Activated CD4-positive, alpha-beta memory T cell treated with anti-CD3 and anti-CD28 coated beads, Interleukin-2, amount 10 ng/mL, durations not matched to agents 7 days and 5 days (primary cell): ENCODE measurements around the gene METTL1. TPM values are rescaled to one million over a fixed set of nuclear protein-coding genes. Genes with fewer than 3 reads are reported as not detected.

Source experiments
- CTCF ChIA-PET: fragments of 350-600 bp; sonication (Branson Sonifier 250); formaldehyde crosslinking; loops from one replicate; lab custom pipeline; 2021; ENCODE audit warnings: antibody characterized with exemption, inconsistent platforms; lab: Charles Lee
- POLR2A ChIA-PET: fragments of 350-600 bp; sonication (Branson Sonifier 250); formaldehyde crosslinking; loops from one replicate; lab custom pipeline; 2021; ENCODE audit warnings: antibody characterized with exemption; lab: Charles Lee
- DNase-seq: peaks from one replicate; pipeline ENCODE4 v3.0.0-alpha.2; 2020
- H3K27ac Mint-ChIP-seq: one replicate; pipeline ENCODE4 v1.8.0; 2021; ENCODE audit warnings: mild to moderate bottlenecking, mixed read lengths
- H3K27me3 Mint-ChIP-seq: one replicate; pipeline ENCODE4 v1.8.0; 2021; ENCODE audit warnings: mixed read lengths
- H3K36me3 Mint-ChIP-seq: one replicate; pipeline ENCODE4 v1.8.0; 2021; ENCODE audit warnings: low read depth, mixed read lengths
- H3K4me1 Mint-ChIP-seq: one replicate; pipeline ENCODE4 v1.8.0; 2021; ENCODE audit warnings: mixed read lengths
- H3K4me3 Mint-ChIP-seq: one replicate; pipeline ENCODE4 v1.8.0; 2021; ENCODE audit warnings: mild to moderate bottlenecking, mixed read lengths
- H3K9me3 Mint-ChIP-seq: one replicate; pipeline ENCODE4 v1.8.0; 2021; ENCODE audit warnings: mixed read lengths
- total RNA-seq, 2 experiments: library from RNA; stranded (reverse); gene quantifications; one replicate each; pipeline ENCODE4 v1.2.3, GENCODE V29; 2021

The METTL1 gene
- total RNA-seq, 2 experiments from 2014 or later, result 12.5 to 13.8 TPM

DNA sequence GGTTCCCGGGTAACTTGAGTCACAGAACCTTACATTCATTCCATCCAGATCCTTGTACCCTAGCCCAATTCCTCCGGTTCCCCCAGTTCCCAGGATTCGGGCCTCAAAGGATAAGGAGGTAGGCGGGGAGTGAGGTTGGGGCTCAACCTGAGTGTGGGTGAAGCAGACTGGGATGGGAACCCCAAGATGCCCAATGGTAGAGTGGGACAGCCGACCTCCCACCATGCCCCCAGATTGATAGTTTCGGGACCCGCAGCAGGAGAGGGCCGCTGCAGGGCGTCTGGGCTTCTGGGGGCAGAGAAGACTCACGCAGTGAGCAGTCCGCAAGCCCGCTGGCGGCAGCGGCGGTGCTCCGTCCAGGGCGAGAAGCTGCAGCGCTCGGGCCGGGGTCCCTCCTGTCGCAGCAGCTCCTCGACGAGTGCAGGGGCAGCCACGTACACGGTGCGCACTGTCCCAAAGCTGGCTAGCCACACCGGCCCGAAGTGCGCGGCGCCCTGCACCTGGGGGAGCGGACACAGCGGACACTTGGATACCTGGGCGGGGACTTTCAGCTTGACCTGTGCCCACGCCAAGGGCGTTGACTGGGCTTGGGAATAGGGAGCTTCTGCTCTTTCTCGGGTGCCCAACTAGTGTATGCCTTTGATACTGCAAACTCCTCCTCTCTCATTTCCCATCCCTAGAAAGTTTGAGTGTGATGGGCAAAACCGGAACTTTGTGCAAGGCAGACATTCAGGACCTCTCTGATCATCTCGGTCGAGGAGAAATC is 6.0 kb downstream of the METTL1 start:
- DNase-seq, result no peak
- ChIA-PET POLR2A (interaction anchor here (0.6 to 3.2 kb wide), 4 partner anchors 9 to 82 kb away, joined by 3 to 15 read pairs (median 4); partner anchors contain the start of genes CDK4 and TSFM), CTCF (interaction anchor here (0.8 to 4.7 kb wide), 8 partner anchors 9 to 307 kb away, joined by 3 to 34 read pairs (median 3); partner anchors contain the start of genes MARCHF9 and TSFM)
- Mint-ChIP-seq H3K36me3 (peaks cover 3% of the 10 kb centered on the region), H3K4me3 (peak overlapping the region; percentile 85), H3K4me1 (peaks cover 37% of the 10 kb centered on the region), H3K27ac (no peak overlapping the region), H3K9me3 (no peaks in the 10 kb centered on the region), H3K27me3 (peaks cover 12% of the 10 kb centered on the region)

DNA sequence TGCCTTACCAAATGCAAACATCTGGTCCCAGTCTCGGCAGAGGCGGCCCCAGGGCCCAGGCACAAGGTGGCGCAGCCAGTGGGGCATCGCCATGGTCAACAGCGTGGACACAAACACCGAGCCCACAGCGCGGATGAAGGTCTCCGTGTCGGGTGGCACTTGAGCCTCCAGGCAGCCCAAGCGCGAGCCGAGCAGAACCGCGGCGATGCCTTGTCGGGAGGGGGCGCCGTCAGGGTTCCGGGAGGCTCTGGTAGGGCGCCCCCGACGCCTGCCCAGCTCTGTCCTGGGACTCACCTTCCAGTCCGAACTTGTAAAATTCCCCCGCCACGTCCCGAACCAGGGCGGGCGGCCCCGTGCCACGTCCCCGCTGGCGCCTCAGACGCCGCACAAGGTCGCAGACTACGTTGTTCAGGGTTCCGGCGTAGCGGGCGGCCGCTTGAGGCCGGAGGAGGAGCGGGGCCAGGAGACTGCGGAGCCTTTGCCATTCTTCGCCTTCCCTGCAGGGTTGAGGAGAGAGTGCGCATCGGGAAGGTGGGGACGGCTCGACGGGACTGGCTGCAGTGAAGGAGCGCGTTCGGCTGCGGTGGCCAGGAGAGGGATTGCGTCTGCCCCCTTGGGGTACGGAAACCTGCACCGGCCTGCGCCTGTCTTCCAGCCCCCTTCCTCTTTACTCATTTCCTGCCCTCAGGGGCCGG is 6.8 kb downstream of the METTL1 start:
- peaks cover 34% of the 10 kb centered on the region for H3K4me1 Mint-ChIP-seq
- peak; percentile 67 for DNase-seq
- H3K9me3 Mint-ChIP-seq, result no peaks in the 10 kb centered on the region
- ChIA-PET POLR2A (interaction anchor here (0.8 to 3.2 kb wide), 5 partner anchors 9 to 137 kb away, joined by 3 to 15 read pairs (median 4); partner anchors contain the start of genes MARCHF9 and TSFM), CTCF (interaction anchor here (0.8 to 4.7 kb wide), 7 partner anchors 9 to 306 kb away, joined by 3 to 34 read pairs (median 3); partner anchors contain the start of genes MARCHF9 and TSFM)
- H3K4me3 Mint-ChIP-seq, result peak overlapping the region; percentile 85
- peak overlapping the region; percentile 50 for H3K27ac Mint-ChIP-seq
- H3K36me3 Mint-ChIP-seq, result peaks cover 3% of the 10 kb centered on the region
- peaks cover 12% of the 10 kb centered on the region for H3K27me3 Mint-ChIP-seq

DNA sequence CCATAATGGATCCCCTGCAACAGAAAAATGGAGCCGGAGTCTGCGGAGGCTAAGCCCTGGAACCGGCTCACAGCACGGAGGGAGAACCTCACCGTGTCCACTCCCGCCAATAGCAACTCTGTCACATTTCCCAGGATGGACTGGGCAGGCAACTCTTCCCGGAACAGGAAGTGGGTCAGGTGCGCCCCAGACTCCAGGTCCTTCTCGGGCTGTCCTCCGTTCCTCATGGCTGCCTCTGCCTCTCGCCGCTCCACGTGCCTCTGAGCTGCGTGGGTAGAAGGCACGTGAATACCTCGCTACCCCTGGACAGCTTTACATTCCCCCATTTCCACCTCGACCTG is 7.3 kb downstream of the METTL1 start:
- Mint-ChIP-seq H3K4me3 (peak overlapping the region; percentile 85), H3K4me1 (peaks cover 31% of the 10 kb centered on the region), H3K27ac (peak overlapping the region; percentile 50), H3K27me3 (peaks cover 12% of the 10 kb centered on the region), H3K9me3 (no peaks in the 10 kb centered on the region), H3K36me3 (peaks cover under 1% of the 10 kb centered on the region)
- no peak for DNase-seq
- POLR2A ChIA-PET, result interaction anchor here (0.8 to 3.2 kb wide), 4 partner anchors 8 to 138 kb away, joined by 3 to 15 read pairs (median 5); partner anchors contain the start of genes MARCHF9 and TSFM
- CTCF ChIA-PET, result interaction anchor here (0.8 to 4.7 kb wide), 4 partner anchors 8 to 306 kb away, joined by 3 to 32 read pairs (median 8); partner anchors contain the start of gene TSFM

DNA sequence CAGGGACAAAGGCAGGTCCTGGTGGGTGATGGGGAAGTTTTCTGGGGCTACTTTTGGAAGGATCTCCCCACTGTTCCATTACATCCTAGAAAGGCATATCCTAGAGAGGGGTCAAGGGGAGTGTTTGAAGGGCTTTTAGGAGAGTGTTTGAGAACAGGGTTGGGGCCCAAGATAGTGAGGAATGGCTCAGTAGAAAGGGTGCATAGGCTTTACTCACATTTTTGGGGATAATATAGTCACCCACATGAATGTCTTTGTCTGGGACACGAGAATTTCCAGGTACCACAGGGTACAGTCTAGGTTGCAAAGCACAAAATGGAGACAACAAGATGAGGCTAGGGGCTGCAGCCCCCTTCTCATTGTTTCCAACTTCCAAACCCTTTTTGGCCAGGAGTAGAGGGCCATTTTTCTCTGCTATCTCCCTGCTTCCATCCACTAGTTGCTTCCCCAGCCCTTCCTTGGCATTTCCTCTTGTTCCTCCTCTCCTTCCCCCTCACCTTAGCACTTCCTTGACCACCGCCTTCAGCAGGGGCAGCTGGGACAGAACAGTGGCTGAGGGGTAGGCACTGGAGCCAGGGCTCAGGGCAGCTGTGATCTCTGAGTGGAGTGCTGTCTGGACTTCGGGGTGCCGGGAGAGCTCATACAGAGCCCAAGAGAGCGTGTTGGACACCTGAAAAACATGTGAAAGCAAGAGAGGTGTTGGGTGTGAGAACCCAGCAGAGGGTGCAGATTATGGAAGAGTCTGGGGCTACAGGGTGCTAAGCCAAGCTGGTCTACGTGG is 7.8 kb downstream of the METTL1 start:
- POLR2A ChIA-PET, result interaction anchor here (0.8 to 1.5 kb wide), 4 partner anchors 8 to 138 kb away, joined by 3 to 6 read pairs (median 4); partner anchors contain the start of gene MARCHF9
- DNase-seq, result no peak
- CTCF ChIA-PET, result interaction anchor here (1.0 to 4.7 kb wide), 3 partner anchors 8 to 23 kb away, joined by 4 to 32 read pairs (median 12); partner anchors contain the start of gene TSFM
- no peaks in the 10 kb centered on the region for H3K9me3 Mint-ChIP-seq
- H3K27ac Mint-ChIP-seq, result no peak overlapping the region
- peaks cover 5% of the 10 kb centered on the region for H3K36me3 Mint-ChIP-seq
- peaks cover 12% of the 10 kb centered on the region for H3K27me3 Mint-ChIP-seq
- peaks cover 35% of the 10 kb centered on the region for H3K4me1 Mint-ChIP-seq
- H3K4me3 Mint-ChIP-seq, result peak overlapping the region; percentile 85

DNA sequence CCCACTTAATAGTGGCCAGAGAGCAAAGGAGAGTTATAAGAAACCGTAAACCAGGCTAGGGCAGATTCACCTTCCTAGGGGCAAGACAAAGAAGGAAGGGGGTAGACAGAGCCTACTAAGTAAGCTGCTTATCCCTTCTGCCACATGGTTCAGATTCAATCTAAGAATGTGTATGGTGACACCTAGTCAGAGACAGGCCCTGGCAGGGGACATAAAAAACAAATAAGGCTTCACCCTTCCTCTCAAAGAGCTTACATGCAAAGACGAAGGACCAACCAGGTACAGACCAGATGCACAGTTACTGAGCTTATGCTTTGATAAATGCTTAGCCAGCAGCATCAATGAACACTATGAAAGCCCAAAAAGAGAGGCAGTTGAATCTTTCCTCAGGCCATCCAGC is 9.4 kb downstream of the METTL1 start:
- Mint-ChIP-seq H3K4me1 (peaks cover 39% of the 10 kb centered on the region), H3K27me3 (peaks cover 12% of the 10 kb centered on the region), H3K36me3 (peaks cover 12% of the 10 kb centered on the region), H3K4me3 (no peak overlapping the region), H3K27ac (no peak overlapping the region), H3K9me3 (no peaks in the 10 kb centered on the region)
- ChIA-PET CTCF (interaction anchor here (1.4 to 1.7 kb wide), 2 partner anchors 21 to 137 kb away, joined by 4 read pairs; no protein-coding TSS in a partner anchor), POLR2A (interaction anchor here (1.1 to 1.4 kb wide), 2 partner anchors 10 to 140 kb away, joined by 3 to 4 read pairs; partner anchors contain the start of genes EEF1AKMT3 and METTL1)
- DNase-seq, result no peak

DNA sequence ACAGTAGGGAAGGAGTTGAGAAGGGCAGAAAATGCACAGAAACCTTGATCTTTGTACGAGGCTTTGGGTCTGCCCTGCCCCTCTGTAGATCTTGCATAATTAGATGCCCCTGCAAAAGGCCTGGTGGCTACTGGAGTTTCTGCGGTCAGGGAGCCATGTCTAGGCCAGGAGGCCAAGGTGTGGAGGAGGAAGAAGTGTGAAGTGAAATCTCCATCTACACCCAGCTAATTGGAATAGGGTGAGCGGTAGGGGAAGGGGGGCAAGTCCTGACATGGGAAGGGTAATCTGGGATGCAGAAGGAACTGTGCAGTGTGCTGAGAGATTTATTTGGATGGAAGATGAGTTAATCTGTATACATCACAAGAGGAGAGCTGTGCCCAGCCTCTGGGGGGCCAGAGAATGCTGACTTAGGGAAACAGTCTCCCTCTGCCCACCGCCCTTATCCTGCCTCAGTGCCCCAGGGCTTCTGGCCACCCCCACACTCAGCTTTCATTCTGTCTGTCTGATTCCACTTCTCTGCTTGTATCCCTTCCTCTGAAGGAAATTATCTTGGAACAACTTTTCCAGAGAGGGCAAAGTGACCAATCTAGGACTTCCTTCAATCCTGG is 10.4 kb downstream of the METTL1 start:
- no peak for DNase-seq
- peaks cover 43% of the 10 kb centered on the region for H3K4me1 Mint-ChIP-seq
- H3K36me3 Mint-ChIP-seq, result peaks cover 17% of the 10 kb centered on the region
- no peak overlapping the region for H3K27ac Mint-ChIP-seq
- peaks cover 10% of the 10 kb centered on the region for H3K27me3 Mint-ChIP-seq
- no peak overlapping the region for H3K4me3 Mint-ChIP-seq
- H3K9me3 Mint-ChIP-seq, result no peaks in the 10 kb centered on the region
- ChIA-PET POLR2A (interaction anchor here (1.1 to 2.2 kb wide), 2 partner anchors 22 to 141 kb away, joined by 3 to 7 read pairs; no protein-coding TSS in a partner anchor), CTCF (interaction anchor here (1.4 kb wide), 1 partner anchor 138 kb away, joined by 4 read pairs; no protein-coding TSS in a partner anchor)

DNA sequence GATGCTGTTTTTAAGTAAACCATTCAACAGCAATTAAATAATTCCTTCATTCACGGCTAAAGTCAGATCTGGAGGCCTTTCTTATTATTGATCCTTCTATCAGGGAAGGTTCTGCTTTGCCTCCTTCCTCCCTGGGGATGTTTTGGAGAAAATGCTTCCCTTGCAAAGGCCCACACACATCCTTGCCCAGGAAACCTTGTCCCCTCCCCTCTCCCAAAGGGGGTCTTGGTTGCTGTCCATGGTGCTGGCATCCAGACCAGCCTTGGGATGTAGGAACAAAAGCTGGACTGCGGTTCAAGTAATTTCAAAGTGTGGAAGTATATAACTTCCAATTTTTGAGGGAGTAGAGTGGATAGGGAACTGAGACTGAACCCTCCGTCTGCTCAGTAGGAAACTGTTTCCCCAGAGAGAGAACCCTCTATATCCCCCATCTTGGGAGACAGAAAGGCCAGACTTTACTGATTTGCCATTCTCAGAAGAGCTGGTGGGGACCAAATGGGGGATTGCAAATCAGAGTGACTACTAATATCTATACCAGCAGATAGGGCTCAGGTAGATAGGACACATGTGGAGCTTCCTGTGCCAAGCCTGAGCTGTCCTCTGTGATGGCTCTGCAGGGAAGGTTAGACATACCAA is 11.4 kb downstream of the METTL1 start:
- Mint-ChIP-seq H3K36me3 (peaks cover 17% of the 10 kb centered on the region), H3K4me3 (no peak overlapping the region), H3K27me3 (peaks cover 3% of the 10 kb centered on the region), H3K4me1 (peaks cover 40% of the 10 kb centered on the region), H3K9me3 (no peaks in the 10 kb centered on the region), H3K27ac (no peak overlapping the region)
- ChIA-PET CTCF (interaction anchor here (0.5 to 2.3 kb wide), 7 partner anchors 16 to 138 kb away, joined by 3 to 8 read pairs (median 4); partner anchors contain the start of gene TSPAN31), POLR2A (interaction anchor here (2.0 to 2.2 kb wide), 2 partner anchors 8 to 23 kb away, joined by 5 to 7 read pairs; no protein-coding TSS in a partner anchor)
- DNase-seq, result no peak

DNA sequence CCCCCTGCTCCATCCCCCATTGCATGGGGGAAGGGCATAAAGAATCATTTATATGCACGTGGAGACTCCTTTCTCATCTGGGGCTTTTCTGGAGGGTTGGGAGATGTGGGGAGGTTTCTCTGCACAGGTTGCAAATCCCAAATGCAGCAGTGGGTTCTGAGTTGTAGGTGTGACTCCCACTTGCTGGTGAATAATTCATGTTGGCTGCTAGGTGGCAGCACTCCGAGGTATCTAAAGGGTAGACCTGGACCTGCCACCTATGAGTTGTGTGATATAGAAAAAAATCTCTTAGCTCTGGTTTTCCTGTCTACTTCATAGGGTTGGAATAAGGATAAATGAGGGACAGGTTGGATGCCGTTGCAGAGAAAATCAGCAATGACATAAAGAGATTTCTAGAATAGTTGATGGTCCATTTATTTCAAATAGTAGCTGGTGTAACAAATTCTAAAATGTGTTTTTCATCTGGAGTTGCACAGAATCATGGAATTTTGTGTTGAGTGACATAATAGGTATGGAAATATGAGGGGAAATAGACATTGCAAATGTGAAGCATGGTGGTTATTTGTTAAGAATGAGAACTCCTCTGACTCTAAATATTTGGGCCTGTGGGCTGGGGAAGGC is 12.4 kb downstream of the METTL1 start:
- CTCF ChIA-PET, result interaction anchor here (0.6 to 2.3 kb wide), 18 partner anchors 8 to 146 kb away, joined by 3 to 10 read pairs (median 6); partner anchors contain the start of genes CYP27B1, EEF1AKMT3, METTL1 and TSFM
- H3K4me1 Mint-ChIP-seq, result peaks cover 34% of the 10 kb centered on the region
- peaks cover 17% of the 10 kb centered on the region for H3K36me3 Mint-ChIP-seq
- H3K4me3 Mint-ChIP-seq, result no peak overlapping the region
- DNase-seq, result peak; percentile 48
- POLR2A ChIA-PET, result interaction anchor here (0.6 to 2.2 kb wide), 6 partner anchors 9 to 280 kb away, joined by 3 to 7 read pairs (median 4); partner anchors contain the start of genes ARHGAP9 and TSPAN31
- no peak overlapping the region for H3K27ac Mint-ChIP-seq
- H3K27me3 Mint-ChIP-seq, result peaks cover 2% of the 10 kb centered on the region
- no peaks in the 10 kb centered on the region for H3K9me3 Mint-ChIP-seq

DNA sequence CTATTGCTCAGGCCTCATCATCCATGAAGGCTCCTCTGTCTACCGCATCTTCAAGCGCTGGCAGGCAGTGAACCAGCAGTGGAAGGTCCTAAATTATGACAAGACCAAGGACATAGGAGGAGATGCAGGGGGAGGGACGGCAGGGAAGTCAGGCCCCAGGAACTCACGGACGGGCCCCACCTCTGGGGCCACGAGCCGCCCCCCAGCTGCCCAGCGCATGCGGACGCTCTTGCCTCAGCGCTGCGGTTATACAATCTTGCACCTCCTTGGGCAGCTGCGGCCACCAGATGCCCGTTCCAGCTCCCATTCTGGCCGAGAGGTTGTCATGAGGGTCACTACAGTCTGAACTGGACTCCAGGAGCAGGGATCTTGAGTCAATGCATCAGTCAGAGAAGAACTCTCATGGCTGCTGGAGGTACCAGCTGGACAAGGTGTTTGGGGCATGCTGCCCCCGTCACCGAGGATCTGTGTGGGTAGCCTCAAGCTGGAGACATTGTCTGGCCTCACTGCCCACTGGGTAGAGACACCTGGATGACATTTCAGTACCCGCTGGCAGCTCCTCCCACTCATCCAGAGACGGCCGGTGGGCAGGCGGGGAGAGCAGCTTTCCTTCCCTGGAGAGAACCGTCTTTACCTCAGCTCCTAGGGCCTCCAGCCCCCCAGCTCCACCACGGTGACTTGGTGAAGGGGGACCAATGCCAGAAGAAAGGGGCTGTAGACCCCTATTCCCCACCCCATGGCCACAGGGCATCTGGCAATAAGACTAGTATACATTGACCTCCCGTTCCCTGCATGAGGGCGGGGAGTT is 13.1 kb downstream of the METTL1 start:
- no peak overlapping the region for H3K4me3 Mint-ChIP-seq
- CTCF ChIA-PET, result interaction anchor here (1.0 to 2.3 kb wide), 15 partner anchors 9 to 147 kb away, joined by 3 to 10 read pairs (median 7); partner anchors contain the start of genes CYP27B1, EEF1AKMT3, METTL1 and TSFM
- no peaks in the 10 kb centered on the region for H3K9me3 Mint-ChIP-seq
- POLR2A ChIA-PET, result interaction anchor here (0.7 to 2.2 kb wide), 6 partner anchors 10 to 279 kb away, joined by 3 to 7 read pairs (median 4); partner anchors contain the start of genes ARHGAP9, TSFM and TSPAN31
- H3K27me3 Mint-ChIP-seq, result peaks cover 3% of the 10 kb centered on the region
- H3K4me1 Mint-ChIP-seq, result peaks cover 36% of the 10 kb centered on the region
- peaks cover 17% of the 10 kb centered on the region for H3K36me3 Mint-ChIP-seq
- no peak for DNase-seq
- H3K27ac Mint-ChIP-seq, result no peak overlapping the region

DNA sequence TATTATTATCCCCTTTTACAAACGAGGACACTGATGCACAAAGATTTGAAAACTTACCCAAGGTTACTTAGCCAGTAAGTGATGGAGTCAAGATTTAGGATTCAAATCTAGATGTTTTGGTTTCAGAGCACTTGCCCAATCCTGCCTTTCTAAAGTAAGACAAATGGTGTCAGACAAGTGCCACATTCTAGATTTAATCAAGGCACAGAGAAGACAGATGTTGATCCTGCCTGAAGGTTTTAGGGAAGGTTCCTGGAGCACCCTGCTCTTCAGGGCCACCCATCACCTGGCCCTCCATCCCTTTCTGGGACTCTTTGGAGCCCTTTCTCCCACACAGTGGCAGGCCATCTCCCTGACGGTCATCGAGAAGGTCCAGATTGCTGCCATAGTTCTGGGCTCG is 14.1 kb downstream of the METTL1 start:
- no peak for DNase-seq
- no peaks in the 10 kb centered on the region for H3K9me3 Mint-ChIP-seq
- CTCF ChIA-PET, result interaction anchor here (2.4 kb wide), 1 partner anchor 145 kb away, joined by 14 read pairs; no protein-coding TSS in a partner anchor
- H3K4me3 Mint-ChIP-seq, result no peak overlapping the region
- H3K27me3 Mint-ChIP-seq, result peaks cover 3% of the 10 kb centered on the region
- POLR2A ChIA-PET, result no interaction called here
- H3K4me1 Mint-ChIP-seq, result peaks cover 40% of the 10 kb centered on the region
- peaks cover 17% of the 10 kb centered on the region for H3K36me3 Mint-ChIP-seq
- H3K27ac Mint-ChIP-seq, result no peak overlapping the region
